ENCODE results near the gene GTF2A1. TPM values are rescaled to one million over a fixed set of nuclear protein-coding genes. Genes with fewer than 3 reads are reported as not detected.

Gene GTF2A1
- total RNA-seq, 4 donors from 2014 or later: 10.5 to 48.0 (median 22.5) TPM

- no peak overlapping the region for H3K4me3 ChIP-seq
- intact Hi-C loops (cut with DNase I; ENCODE audit: low total_unique reads) (no loop called here), in situ Hi-C loops (cut with MboI; ENCODE audit: low pct_ligation_motif_present in 1 of 4, low pct_unique_long_range_greater_than_20kb in 1 of 4, low sequenced_read_pairs in 3 of 4) (no loop called here)
- TF ChIP-seq POLR2AphosphoS5 (IDR thresholded peaks at IDR 0.05) (peak in 1 of 3 donors; percentile 11), POLR2A (IDR thresholded peaks at IDR 0.05) (no peak)
- TF ChIP-seq, protein P1, sequence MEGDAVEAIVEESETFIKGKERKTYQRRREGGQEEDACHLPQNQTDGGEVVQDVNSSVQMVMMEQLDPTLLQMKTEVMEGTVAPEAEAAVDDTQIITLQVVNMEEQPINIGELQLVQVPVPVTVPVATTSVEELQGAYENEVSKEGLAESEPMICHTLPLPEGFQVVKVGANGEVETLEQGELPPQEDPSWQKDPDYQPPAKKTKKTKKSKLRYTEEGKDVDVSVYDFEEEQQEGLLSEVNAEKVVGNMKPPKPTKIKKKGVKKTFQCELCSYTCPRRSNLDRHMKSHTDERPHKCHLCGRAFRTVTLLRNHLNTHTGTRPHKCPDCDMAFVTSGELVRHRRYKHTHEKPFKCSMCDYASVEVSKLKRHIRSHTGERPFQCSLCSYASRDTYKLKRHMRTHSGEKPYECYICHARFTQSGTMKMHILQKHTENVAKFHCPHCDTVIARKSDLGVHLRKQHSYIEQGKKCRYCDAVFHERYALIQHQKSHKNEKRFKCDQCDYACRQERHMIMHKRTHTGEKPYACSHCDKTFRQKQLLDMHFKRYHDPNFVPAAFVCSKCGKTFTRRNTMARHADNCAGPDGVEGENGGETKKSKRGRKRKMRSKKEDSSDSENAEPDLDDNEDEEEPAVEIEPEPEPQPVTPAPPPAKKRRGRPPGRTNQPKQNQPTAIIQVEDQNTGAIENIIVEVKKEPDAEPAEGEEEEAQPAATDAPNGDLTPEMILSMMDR (IDR thresholded peaks at IDR 0.05): no peak
- WGBS, 2 donors (ENCODE audit: low coverage in 1 of 2): 28 to 75% methylated on average over 2 to 3 of the region's 3 CpGs
- no peaks in the 10 kb centered on the region for H3K9me3 ChIP-seq
- peak overlapping the region in 1 of 4 donors; percentile 9 for H3K27ac ChIP-seq
- no peaks in the 10 kb centered on the region for H3K27me3 ChIP-seq
- DNase-seq: no peak
- H3K36me3 ChIP-seq: no peaks in the 10 kb centered on the region
- no peaks in the 10 kb centered on the region for H3K4me1 ChIP-seq
These were observed 75.7 kb downstream of the GTF2A1 start for GRCh38 chr14:81144824-81145603.

DNA sequence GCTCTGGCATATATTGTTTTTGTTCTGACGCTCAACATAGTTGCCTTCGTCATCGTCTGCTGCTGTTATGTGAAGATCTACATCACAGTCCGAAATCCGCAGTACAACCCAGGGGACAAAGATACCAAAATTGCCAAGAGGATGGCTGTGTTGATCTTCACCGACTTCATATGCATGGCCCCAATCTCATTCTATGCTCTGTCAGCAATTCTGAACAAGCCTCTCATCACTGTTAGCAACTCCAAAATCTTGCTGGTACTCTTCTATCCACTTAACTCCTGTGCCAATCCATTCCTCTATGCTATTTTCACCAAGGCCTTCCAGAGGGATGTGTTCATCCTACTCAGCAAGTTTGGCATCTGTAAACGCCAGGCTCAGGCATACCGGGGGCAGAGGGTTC, 77.0 kb downstream of the GTF2A1 start:
- no peak for DNase-seq
- in situ Hi-C loops (cut with MboI; ENCODE audit: low pct_ligation_motif_present in 1 of 4, low pct_unique_long_range_greater_than_20kb in 1 of 4, low sequenced_read_pairs in 3 of 4) (no loop called here), intact Hi-C loops (cut with DNase I; ENCODE audit: low total_unique reads) (no loop called here)
- H3K27me3 ChIP-seq: no peaks in the 10 kb centered on the region
- no peak overlapping the region for H3K27ac ChIP-seq
- H3K4me1 ChIP-seq: no peaks in the 10 kb centered on the region
- no peaks in the 10 kb centered on the region for H3K36me3 ChIP-seq
- 93% methylated on average over 8 of the region's 8 CpGs; no CpG with 5 or more reads in 1 of the 2 donors for WGBS, 2 donors (ENCODE audit: low coverage in 1 of 2)
- H3K4me3 ChIP-seq: no peak overlapping the region
- TF ChIP-seq EP300 (IDR thresholded peaks at IDR 0.05; ENCODE audit: low read depth): no peak
- TF ChIP-seq POLR2AphosphoS5 (IDR thresholded peaks at IDR 0.05): no peak
- no peak for TF ChIP-seq POLR2A (IDR thresholded peaks at IDR 0.05)
- TF ChIP-seq, protein P1 (IDR thresholded peaks at IDR 0.05): no peak
- no peaks in the 10 kb centered on the region for H3K9me3 ChIP-seq

DNA sequence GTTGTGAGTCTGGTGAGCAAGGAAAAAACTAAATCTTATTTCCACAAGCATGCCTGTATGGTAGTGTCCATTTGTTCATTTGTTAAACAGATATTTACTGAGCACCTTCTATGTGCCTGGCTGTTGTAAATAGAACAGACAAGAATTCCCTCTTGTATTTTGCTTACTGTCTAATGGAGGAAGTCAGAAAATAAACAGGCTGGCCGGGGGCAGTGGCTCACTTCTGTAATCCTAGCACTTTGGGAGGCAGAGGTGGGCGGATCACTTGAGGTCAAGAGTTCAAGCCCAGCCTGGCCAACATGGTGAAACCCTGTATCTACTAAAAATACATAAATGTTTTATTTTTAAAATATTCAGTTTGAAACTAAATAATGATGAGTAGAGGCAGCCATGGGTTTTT, 79.3 kb downstream of the GTF2A1 start:
- H3K4me3 ChIP-seq: no peak overlapping the region
- TF ChIP-seq POLR2AphosphoS5 (IDR thresholded peaks at IDR 0.05) (no peak), EP300 (IDR thresholded peaks at IDR 0.05; ENCODE audit: low read depth) (no peak), POLR2A (IDR thresholded peaks at IDR 0.05) (no peak)
- TF ChIP-seq, protein P1 (IDR thresholded peaks at IDR 0.05): no peak

GRCh38 chr14:81138429-81138828, 82.3 kb downstream of the GTF2A1 start:
- TF ChIP-seq EP300 (IDR thresholded peaks at IDR 0.05; ENCODE audit: low read depth) (no peak), POLR2AphosphoS5 (IDR thresholded peaks at IDR 0.05) (no peak), POLR2A (IDR thresholded peaks at IDR 0.05) (no peak)
- TF ChIP-seq, protein P1 (IDR thresholded peaks at IDR 0.05): no peak
- WGBS, 2 donors (ENCODE audit: low coverage in 1 of 2): 86 to 92% methylated on average over 6 of the region's 6 CpGs
- in situ Hi-C loops (cut with MboI; ENCODE audit: low pct_ligation_motif_present in 1 of 4, low pct_unique_long_range_greater_than_20kb in 1 of 4, low sequenced_read_pairs in 3 of 4) (no loop called here), intact Hi-C loops (cut with DNase I; ENCODE audit: low total_unique reads) (no loop called here)
- no peak overlapping the region for H3K27ac ChIP-seq
- no peaks in the 10 kb centered on the region for H3K4me1 ChIP-seq
- no peaks in the 10 kb centered on the region for H3K36me3 ChIP-seq
- DNase-seq: no peak
- H3K4me3 ChIP-seq: no peak overlapping the region
- H3K9me3 ChIP-seq: no peaks in the 10 kb centered on the region
- no peaks in the 10 kb centered on the region for H3K27me3 ChIP-seq

More for the DNA sequence above, 79.3 kb downstream of the GTF2A1 start:
- Histone ChIP-seq H3K27ac (no peak overlapping the region), H3K9me3 (no peaks in the 10 kb centered on the region), H3K27me3 (no peaks in the 10 kb centered on the region), H3K4me1 (no peaks in the 10 kb centered on the region), H3K36me3 (no peaks in the 10 kb centered on the region)
- intact Hi-C loops (cut with DNase I; ENCODE audit: low total_unique reads) (no loop called here), in situ Hi-C loops (cut with MboI; ENCODE audit: low pct_ligation_motif_present in 1 of 4, low pct_unique_long_range_greater_than_20kb in 1 of 4, low sequenced_read_pairs in 3 of 4) (no loop called here)
- DNase-seq: no peak
- WGBS, 2 donors (ENCODE audit: low coverage in 1 of 2): 59 to 65% methylated on average over 2 of the region's 2 CpGs

Data from transverse colon (tissue), 4 donors.